WERI-Rb-1 (cell line): ENCODE data around the gene PLA2G2E.

Source experiments
- DNase-seq: peaks from one replicate; pipeline ENCODE4 v3.0.0-alpha.2; 2020
- H3K27ac ChIP-seq: fragments of 250-450 bp; sonication (Bioruptor Pico); 2 replicates; pipeline ENCODE4 v1.5.1; 2020; ENCODE audit warnings: mild to moderate bottlenecking, moderate library complexity
- H3K27me3 ChIP-seq: fragments of 250-450 bp; sonication (Bioruptor Pico); 2 replicates; pipeline ENCODE4 v1.5.1; 2021; ENCODE audit warnings: mild to moderate bottlenecking, low read depth, moderate library complexity; ENCODE audit not compliant: insufficient read depth, severe bottlenecking
- H3K36me3 ChIP-seq: fragments of 250-450 bp; sonication (Bioruptor Pico); 2 replicates; pipeline ENCODE4 v1.5.1; 2020; ENCODE audit warnings: mild to moderate bottlenecking, moderate library complexity
- H3K4me3 ChIP-seq: 2 replicates; pipeline ENCODE4 v1.5.1; 2011; ENCODE audit warnings: low read depth, mild to moderate bottlenecking, control low read depth, low read length
- H3K9me3 ChIP-seq: fragments of 250-450 bp; sonication (Bioruptor Pico); 2 replicates; pipeline ENCODE4 v1.5.1; 2021; ENCODE audit warnings: mild to moderate bottlenecking, moderate library complexity; ENCODE audit not compliant: severe bottlenecking
- TF ChIP-seq, protein P1 (sequence below): IDR thresholded peaks from 2 replicates; pipeline ENCODE4 v1.5.1; 2011; ENCODE audit warnings: low read depth, mild to moderate bottlenecking, control low read depth, inconsistent platforms, low read length

PLA2G2E gene

DNA sequence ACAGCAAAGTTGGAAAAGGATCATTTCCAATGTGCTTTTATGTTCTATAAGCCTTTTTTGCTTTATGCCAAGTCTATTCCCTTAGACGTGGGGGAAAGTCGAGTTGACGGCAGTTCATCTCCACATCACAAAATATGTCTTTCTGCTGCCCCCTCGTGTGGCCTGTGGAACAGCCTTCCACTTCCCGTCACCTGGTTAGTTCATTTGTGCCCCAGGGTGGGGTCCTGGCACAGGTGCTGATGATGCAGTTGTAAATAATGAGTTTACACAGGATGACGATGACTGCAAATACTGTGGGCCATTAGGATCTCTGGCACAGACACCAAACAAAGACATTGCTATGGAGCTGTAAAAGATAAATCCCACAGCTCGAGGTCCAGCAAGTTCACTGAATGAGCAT is 51.2 kb downstream of the PLA2G2E start:
- H3K36me3 ChIP-seq = no peaks in the 10 kb centered on the region
- TF ChIP-seq, protein P1, sequence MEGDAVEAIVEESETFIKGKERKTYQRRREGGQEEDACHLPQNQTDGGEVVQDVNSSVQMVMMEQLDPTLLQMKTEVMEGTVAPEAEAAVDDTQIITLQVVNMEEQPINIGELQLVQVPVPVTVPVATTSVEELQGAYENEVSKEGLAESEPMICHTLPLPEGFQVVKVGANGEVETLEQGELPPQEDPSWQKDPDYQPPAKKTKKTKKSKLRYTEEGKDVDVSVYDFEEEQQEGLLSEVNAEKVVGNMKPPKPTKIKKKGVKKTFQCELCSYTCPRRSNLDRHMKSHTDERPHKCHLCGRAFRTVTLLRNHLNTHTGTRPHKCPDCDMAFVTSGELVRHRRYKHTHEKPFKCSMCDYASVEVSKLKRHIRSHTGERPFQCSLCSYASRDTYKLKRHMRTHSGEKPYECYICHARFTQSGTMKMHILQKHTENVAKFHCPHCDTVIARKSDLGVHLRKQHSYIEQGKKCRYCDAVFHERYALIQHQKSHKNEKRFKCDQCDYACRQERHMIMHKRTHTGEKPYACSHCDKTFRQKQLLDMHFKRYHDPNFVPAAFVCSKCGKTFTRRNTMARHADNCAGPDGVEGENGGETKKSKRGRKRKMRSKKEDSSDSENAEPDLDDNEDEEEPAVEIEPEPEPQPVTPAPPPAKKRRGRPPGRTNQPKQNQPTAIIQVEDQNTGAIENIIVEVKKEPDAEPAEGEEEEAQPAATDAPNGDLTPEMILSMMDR = no peak
- DNase-seq = no peak
- H3K27me3 ChIP-seq = no peaks in the 10 kb centered on the region
- H3K9me3 ChIP-seq = peaks cover 5% of the 10 kb centered on the region
- H3K27ac ChIP-seq = no peak overlapping the region
- H3K4me3 ChIP-seq = no peak overlapping the region
